ENCODE results near the gene COL9A1. TPM values are rescaled to one million over a fixed set of nuclear protein-coding genes. Genes with fewer than 3 reads are reported as not detected.

COL9A1 gene
- total RNA-seq, 1 experiment from 2014 or later = not detected

DNA sequence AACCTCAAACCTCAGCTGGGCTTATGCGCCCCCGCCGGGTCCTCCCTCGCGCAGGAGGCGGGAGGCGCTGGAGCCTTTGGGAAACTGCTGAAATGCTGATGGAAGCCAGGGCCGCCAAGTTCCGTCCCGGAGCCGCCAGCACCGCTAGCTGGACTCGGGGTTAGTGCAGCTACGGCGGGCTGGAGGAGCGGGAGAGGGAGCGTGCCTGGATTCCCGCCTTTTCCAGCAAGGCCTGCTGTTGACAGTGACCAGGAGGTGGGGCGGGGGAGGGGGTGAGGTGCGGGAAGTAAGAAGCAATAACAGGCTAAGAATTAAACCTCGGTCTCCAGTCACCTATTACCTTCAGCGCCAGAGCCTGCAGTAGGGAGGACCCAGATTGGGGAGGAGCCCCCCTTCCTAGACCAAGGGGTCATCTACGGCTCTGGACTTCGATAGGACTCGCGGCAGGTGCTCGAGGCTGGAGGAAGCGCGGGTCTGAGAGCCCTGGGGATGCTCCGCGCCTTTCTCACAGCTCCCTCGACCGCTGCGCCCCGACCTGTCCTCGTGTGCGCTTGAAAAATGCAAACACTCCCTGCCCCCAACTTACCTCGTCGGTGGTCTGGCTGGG, 20.5 kb downstream of the COL9A1 start:
- H3K9me3 ChIP-seq = no peaks in the 10 kb centered on the region
- Mint-ChIP-seq H3K27ac (ENCODE audit: unreplicated experiment) (no peak overlapping the region), H3K4me3 (ENCODE audit: unreplicated experiment) (no peak overlapping the region), H3K36me3 (ENCODE audit: insufficient read depth, unreplicated experiment) (no peaks in the 10 kb centered on the region), H3K9me3 (ENCODE audit: unreplicated experiment) (no peaks in the 10 kb centered on the region), H3K4me1 (ENCODE audit: low read depth, unreplicated experiment) (no peaks in the 10 kb centered on the region), H3K27me3 (ENCODE audit: insufficient read depth, unreplicated experiment) (peaks cover 8% of the 10 kb centered on the region)
- TF ChIP-seq, protein P1, sequence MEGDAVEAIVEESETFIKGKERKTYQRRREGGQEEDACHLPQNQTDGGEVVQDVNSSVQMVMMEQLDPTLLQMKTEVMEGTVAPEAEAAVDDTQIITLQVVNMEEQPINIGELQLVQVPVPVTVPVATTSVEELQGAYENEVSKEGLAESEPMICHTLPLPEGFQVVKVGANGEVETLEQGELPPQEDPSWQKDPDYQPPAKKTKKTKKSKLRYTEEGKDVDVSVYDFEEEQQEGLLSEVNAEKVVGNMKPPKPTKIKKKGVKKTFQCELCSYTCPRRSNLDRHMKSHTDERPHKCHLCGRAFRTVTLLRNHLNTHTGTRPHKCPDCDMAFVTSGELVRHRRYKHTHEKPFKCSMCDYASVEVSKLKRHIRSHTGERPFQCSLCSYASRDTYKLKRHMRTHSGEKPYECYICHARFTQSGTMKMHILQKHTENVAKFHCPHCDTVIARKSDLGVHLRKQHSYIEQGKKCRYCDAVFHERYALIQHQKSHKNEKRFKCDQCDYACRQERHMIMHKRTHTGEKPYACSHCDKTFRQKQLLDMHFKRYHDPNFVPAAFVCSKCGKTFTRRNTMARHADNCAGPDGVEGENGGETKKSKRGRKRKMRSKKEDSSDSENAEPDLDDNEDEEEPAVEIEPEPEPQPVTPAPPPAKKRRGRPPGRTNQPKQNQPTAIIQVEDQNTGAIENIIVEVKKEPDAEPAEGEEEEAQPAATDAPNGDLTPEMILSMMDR (IDR thresholded peaks at IDR 0.05; ENCODE audit: insufficient read depth in 1 of 2, low read depth in 1 of 2, low read length in 1 of 2, severe bottlenecking in 1 of 2, unreplicated experiment in 1 of 2) = no peak
- intact Hi-C loops (cut with micrococcal nuclease; ENCODE audit: unreplicated experiment) = no loop called here
- H3K4me1 ChIP-seq = no peaks in the 10 kb centered on the region
- POLR2A ChIA-PET = no interaction called here
- BruUV-seq (replicated peaks) = no TSS peak
- no peaks in the 10 kb centered on the region for H3K27me3 ChIP-seq (replicated peaks; ENCODE audit: control insufficient read depth, insufficient read depth, low read length)
- CTCF ChIA-PET = no interaction called here
- DNase-seq = no peak
- H3K36me3 ChIP-seq (ENCODE audit: control insufficient read depth, insufficient read depth, low read length) = no peaks in the 10 kb centered on the region
- H3K4me3 ChIP-seq (ENCODE audit: low read depth, low read length) = no peak overlapping the region

DNA sequence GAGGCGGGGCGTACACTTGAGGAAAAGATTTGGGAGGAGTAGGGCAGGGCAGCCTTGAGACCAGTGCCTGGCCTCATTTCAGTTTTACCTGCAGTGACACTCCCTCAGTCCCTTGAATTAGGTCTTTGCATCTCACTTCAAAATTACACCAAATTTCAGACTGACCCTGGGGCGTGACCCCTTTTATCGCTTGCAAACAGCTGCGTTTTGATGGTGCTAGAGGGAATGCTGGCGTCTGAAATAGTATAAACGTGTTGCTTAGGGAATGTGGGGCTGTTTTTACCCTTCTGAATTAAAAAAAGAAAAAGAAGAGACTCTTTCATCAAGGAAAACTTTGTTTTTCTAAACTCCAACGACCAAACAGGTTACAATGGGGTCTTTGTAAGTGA, 21.0 kb downstream of the COL9A1 start:
- Mint-ChIP-seq H3K36me3 (ENCODE audit: insufficient read depth, unreplicated experiment) (no peaks in the 10 kb centered on the region), H3K4me1 (ENCODE audit: low read depth, unreplicated experiment) (no peaks in the 10 kb centered on the region), H3K9me3 (ENCODE audit: unreplicated experiment) (no peaks in the 10 kb centered on the region), H3K27ac (ENCODE audit: unreplicated experiment) (no peak overlapping the region), H3K4me3 (ENCODE audit: unreplicated experiment) (no peak overlapping the region), H3K27me3 (ENCODE audit: insufficient read depth, unreplicated experiment) (peaks cover 9% of the 10 kb centered on the region)
- Histone ChIP-seq H3K9me3 (no peaks in the 10 kb centered on the region), H3K27me3 (replicated peaks; ENCODE audit: control insufficient read depth, insufficient read depth, low read length) (no peaks in the 10 kb centered on the region), H3K4me3 (ENCODE audit: low read depth, low read length) (no peak overlapping the region), H3K36me3 (ENCODE audit: control insufficient read depth, insufficient read depth, low read length) (no peaks in the 10 kb centered on the region), H3K4me1 (no peaks in the 10 kb centered on the region)
- POLR2A ChIA-PET = no interaction called here
- TF ChIP-seq, protein P1 (IDR thresholded peaks at IDR 0.05; ENCODE audit: insufficient read depth in 1 of 2, low read depth in 1 of 2, low read length in 1 of 2, severe bottlenecking in 1 of 2, unreplicated experiment in 1 of 2) = no peak
- intact Hi-C loops (cut with micrococcal nuclease; ENCODE audit: unreplicated experiment) = no loop called here
- no peak for DNase-seq
- no TSS peak for BruUV-seq (replicated peaks)
- CTCF ChIA-PET = no interaction called here

- POLR2A ChIA-PET = no interaction called here
- Mint-ChIP-seq H3K36me3 (ENCODE audit: insufficient read depth, unreplicated experiment) (no peaks in the 10 kb centered on the region), H3K4me1 (ENCODE audit: low read depth, unreplicated experiment) (no peaks in the 10 kb centered on the region), H3K9me3 (ENCODE audit: unreplicated experiment) (no peaks in the 10 kb centered on the region), H3K27me3 (ENCODE audit: insufficient read depth, unreplicated experiment) (peaks cover 11% of the 10 kb centered on the region), H3K4me3 (ENCODE audit: unreplicated experiment) (no peak overlapping the region), H3K27ac (ENCODE audit: unreplicated experiment) (no peak overlapping the region)
- BruUV-seq (replicated peaks) = no TSS peak
- CTCF ChIA-PET = interaction anchor here (1.0 kb wide), 1 partner anchor 30 kb away, joined by 3 read pairs; no protein-coding TSS in a partner anchor
- DNase-seq = no peak
- intact Hi-C loops (cut with micrococcal nuclease; ENCODE audit: unreplicated experiment) = no loop called here
- Histone ChIP-seq H3K27me3 (replicated peaks; ENCODE audit: control insufficient read depth, insufficient read depth, low read length) (no peaks in the 10 kb centered on the region), H3K36me3 (ENCODE audit: control insufficient read depth, insufficient read depth, low read length) (no peaks in the 10 kb centered on the region), H3K9me3 (no peaks in the 10 kb centered on the region), H3K4me3 (ENCODE audit: low read depth, low read length) (no peak overlapping the region), H3K4me1 (no peaks in the 10 kb centered on the region)
- TF ChIP-seq, protein P1 (IDR thresholded peaks at IDR 0.05; ENCODE audit: insufficient read depth in 1 of 2, low read depth in 1 of 2, low read length in 1 of 2, severe bottlenecking in 1 of 2, unreplicated experiment in 1 of 2) = no peak
Measured at GRCh38 chr6:70280400-70280853, 22.5 kb downstream of the COL9A1 start.
